ENCODE data around the gene SF3A2.

The SF3A2 gene

GRCh38 chr19:2194513-2195078 is 42.0 kb upstream of the SF3A2 start:
- POLR2A ChIA-PET, result no interaction called here
- no peak overlapping the region for H3K27ac ChIP-seq (ENCODE audit: extremely low read depth, low read depth, low read length)
- no peaks in the 10 kb centered on the region for H3K4me1 ChIP-seq (ENCODE audit: control insufficient read depth, insufficient read depth, low read length)
- no peak overlapping the region for H3K4me3 ChIP-seq (ENCODE audit: low read depth, low read length)
- peaks cover 4 to 57% of the 10 kb centered on the region in 2 experiments; a peak in 2 of 3 replicates for H3K36me3 ChIP-seq (ENCODE audit: control insufficient read depth in 2 of 2, insufficient read depth in 1 of 2, low read length in 2 of 2)
- TF ChIP-seq SP2 (tag by site-specific recombination; IDR thresholded peaks at IDR 0.05), result 0 out of 2 replicates have a peak, but pooled peaks have one; percentile 3
- no peak for TF ChIP-seq ZSCAN30 (tag by site-specific recombination; IDR thresholded peaks at IDR 0.05)
- H3K9me3 ChIP-seq (ENCODE audit: control insufficient read depth, insufficient read depth, low read depth, low read length), result no peaks in the 10 kb centered on the region
- CTCF ChIA-PET, result no interaction called here

GRCh38 chr19:2195361-2195760 is 41.3 kb upstream of the SF3A2 start:
- Histone ChIP-seq H3K4me1 (ENCODE audit: control insufficient read depth, insufficient read depth, low read length) (no peaks in the 10 kb centered on the region), H3K4me3 (ENCODE audit: low read depth, low read length) (no peak overlapping the region), H3K9me3 (ENCODE audit: control insufficient read depth, insufficient read depth, low read depth, low read length) (no peaks in the 10 kb centered on the region), H3K27ac (ENCODE audit: extremely low read depth, low read depth, low read length) (no peak overlapping the region), H3K36me3 (ENCODE audit: control insufficient read depth in 2 of 2, insufficient read depth in 1 of 2, low read length in 2 of 2) (peaks cover 4 to 58% of the 10 kb centered on the region in 2 experiments; a peak in 2 of 3 replicates)
- ChIA-PET CTCF (interaction anchor here (1.3 to 1.4 kb wide), 2 partner anchors 26 to 39 kb away, joined by 3 to 4 read pairs; no protein-coding TSS in a partner anchor), POLR2A (interaction anchor here (1.1 kb wide), 1 partner anchor 17 kb away, joined by 3 read pairs; no protein-coding TSS in a partner anchor)
- no peak for TF ChIP-seq ZNF157 (tag by site-specific recombination; IDR thresholded peaks at IDR 0.05)

GRCh38 chr19:2195914-2196313 is 40.7 kb upstream of the SF3A2 start:
- Histone ChIP-seq H3K27ac (ENCODE audit: extremely low read depth, low read depth, low read length) (no peak overlapping the region), H3K9me3 (ENCODE audit: control insufficient read depth, insufficient read depth, low read depth, low read length) (no peaks in the 10 kb centered on the region), H3K36me3 (ENCODE audit: control insufficient read depth in 2 of 2, insufficient read depth in 1 of 2, low read length in 2 of 2) (peaks cover 4 to 58% of the 10 kb centered on the region in 2 experiments; a peak in 2 of 3 replicates), H3K4me3 (ENCODE audit: low read depth, low read length) (no peak overlapping the region), H3K4me1 (ENCODE audit: control insufficient read depth, insufficient read depth, low read length) (no peaks in the 10 kb centered on the region)
- TF ChIP-seq ZNF624 (tag by site-specific recombination; IDR thresholded peaks at IDR 0.05), result no peak
- TF ChIP-seq ZNF138 (tag by site-specific recombination; IDR thresholded peaks at IDR 0.05; ENCODE audit: borderline replicate concordance), result no peak
- TF ChIP-seq ZNF274 (IDR thresholded peaks at IDR 0.05; ENCODE audit: low read length), result no peak
- TF ChIP-seq ZNF274 (tag by site-specific recombination; IDR thresholded peaks at IDR 0.05; ENCODE audit: borderline replicate concordance), result no peak
- no peak for TF ChIP-seq ZNF26 (tag by site-specific recombination; IDR thresholded peaks at IDR 0.05)
- TF ChIP-seq ZNF366 (tag by site-specific recombination; conservative IDR thresholded peaks at IDR 0.05), result no peak
- no peak for TF ChIP-seq ZSCAN30 (tag by site-specific recombination; IDR thresholded peaks at IDR 0.05)
- no peak for TF ChIP-seq ZNF596 (tag by site-specific recombination; IDR thresholded peaks at IDR 0.05)
- no peak for TF ChIP-seq ZNF629 (tag by site-specific recombination; IDR thresholded peaks at IDR 0.05)
- TF ChIP-seq ZBTB49 (tag by site-specific recombination; IDR thresholded peaks at IDR 0.05; ENCODE audit: low read depth), result no peak
- TF ChIP-seq ZNF433 (tag by site-specific recombination; IDR thresholded peaks at IDR 0.05; ENCODE audit: low read depth), result no peak
- TF ChIP-seq ZNF266 (tag by site-specific recombination; IDR thresholded peaks at IDR 0.05; ENCODE audit: low read depth), result no peak
- no peak for TF ChIP-seq ZNF146 (tag by site-specific recombination; IDR thresholded peaks at IDR 0.05)
- no peak for TF ChIP-seq AEBP2 (tag by site-specific recombination; IDR thresholded peaks at IDR 0.05; ENCODE audit: borderline replicate concordance)
- TF ChIP-seq GLI4 (tag by site-specific recombination; IDR thresholded peaks at IDR 0.05), result no peak
- no peak for TF ChIP-seq ZNF777 (tag by site-specific recombination; IDR thresholded peaks at IDR 0.05; ENCODE audit: borderline replicate concordance)
- no peak for TF ChIP-seq HOXD13 (CRISPR knock-in tag; IDR thresholded peaks at IDR 0.05; ENCODE audit: borderline replicate concordance)
- ChIA-PET POLR2A (interaction anchor here (1.1 kb wide), 1 partner anchor 18 kb away, joined by 3 read pairs; no protein-coding TSS in a partner anchor), CTCF (interaction anchor here (1.3 to 1.4 kb wide), 2 partner anchors 26 to 40 kb away, joined by 3 to 4 read pairs; no protein-coding TSS in a partner anchor)
